Activated CD8-positive, alpha-beta memory T cell treated with anti-CD3 and anti-CD28 coated beads, Interleukin-2, amount 10 ng/mL, durations not matched to agents 7 days and 5 days (primary cell): ENCODE results near the gene SRRM3. TPM values are rescaled to one million over a fixed set of nuclear protein-coding genes. Genes with fewer than 3 reads are reported as not detected.
"Not testable (repeated sequence)": the region's sequence is repeated elsewhere in the genome, so short reads cannot be mapped to it uniquely, and the experiment has no call there.

ENCODE experiments used
- ATAC-seq: fragments of 150-1000 bp; cut with Tn5 transposase; one replicate; pipeline ENCODE4 v1.10.0; 2021; ENCODE audit warnings: moderate library complexity
- CTCF ChIA-PET: fragments of 350-600 bp; sonication (Branson Sonifier 250); formaldehyde crosslinking; loops from one replicate; lab custom pipeline; 2021; ENCODE audit warnings: antibody characterized with exemption; lab: Charles Lee
- DNase-seq: peaks from one replicate; pipeline ENCODE4 v3.0.0-alpha.2; 2020
- H3K27ac Mint-ChIP-seq: one replicate; pipeline ENCODE4 v1.8.0; 2021; ENCODE audit warnings: mild to moderate bottlenecking, mixed read lengths
- H3K27me3 Mint-ChIP-seq: one replicate; pipeline ENCODE4 v1.8.0; 2021; ENCODE audit warnings: mixed read lengths
- H3K36me3 Mint-ChIP-seq: one replicate; pipeline ENCODE4 v1.8.0; 2021; ENCODE audit warnings: mild to moderate bottlenecking, mixed read lengths
- H3K4me1 Mint-ChIP-seq: one replicate; pipeline ENCODE4 v1.8.0; 2021; ENCODE audit warnings: mixed read lengths
- H3K4me3 Mint-ChIP-seq: one replicate; pipeline ENCODE4 v1.8.0; 2021; ENCODE audit warnings: mild to moderate bottlenecking, moderate library complexity, mixed read lengths
- H3K9me3 Mint-ChIP-seq: one replicate; pipeline ENCODE4 v1.8.0; 2022; ENCODE audit warnings: low read depth, mixed read lengths
- total RNA-seq, 2 experiments: library from RNA; stranded (reverse); gene quantifications; one replicate each; pipeline ENCODE4 v1.2.3, GENCODE V29; 2021

The SRRM3 gene
- total RNA-seq, 2 experiments from 2014 or later, result 0.09 TPM; not detected in 1

- DNase-seq (peak; percentile 96), ATAC-seq (peak; percentile 97)
- Mint-ChIP-seq H3K9me3 (no peaks in the 10 kb centered on the region), H3K4me1 (peaks cover 9% of the 10 kb centered on the region), H3K36me3 (no peaks in the 10 kb centered on the region), H3K27ac (peak overlapping the region; percentile 89), H3K4me3 (peak overlapping the region; percentile 83), H3K27me3 (no peaks in the 10 kb centered on the region)
- CTCF ChIA-PET, result interaction anchor here (1.0 to 5.1 kb wide), 5 partner anchors 10 to 149 kb away, joined by 3 to 31 read pairs (median 9); no protein-coding TSS in a partner anchor
Measured at GRCh38 chr7:76166404-76167255, 35.1 kb upstream of the SRRM3 start.

GRCh38 chr7:76173566-76174205 is 28.0 kb upstream of the SRRM3 start:
- DNase-seq, result no peak
- CTCF ChIA-PET, result no interaction called here
- H3K27ac Mint-ChIP-seq, result no peak overlapping the region

GRCh38 chr7:76176951-76177350 is 24.7 kb upstream of the SRRM3 start:
- not testable (repeated sequence) for H3K9me3 Mint-ChIP-seq, H3K4me1 Mint-ChIP-seq

More at GRCh38 chr7:76173566-76174205, 28.0 kb upstream of the SRRM3 start:
- Mint-ChIP-seq H3K27me3 (no peaks in the 10 kb centered on the region), H3K4me1 (peaks cover 8% of the 10 kb centered on the region), H3K4me3 (no peak overlapping the region), H3K9me3 (no peaks in the 10 kb centered on the region), H3K36me3 (no peaks in the 10 kb centered on the region)
- ATAC-seq, result no peak

GRCh38 chr7:76179686-76180085 is 22.0 kb upstream of the SRRM3 start:
- CTCF ChIA-PET, result interaction anchor here (1.3 to 4.6 kb wide), 4 partner anchors 71 to 135 kb away, joined by 3 to 143 read pairs (median 37); no protein-coding TSS in a partner anchor
- H3K27ac Mint-ChIP-seq, result no peak overlapping the region
- no peaks in the 10 kb centered on the region for H3K36me3 Mint-ChIP-seq
- no peak overlapping the region for H3K4me3 Mint-ChIP-seq
- no peak for ATAC-seq
- H3K27me3 Mint-ChIP-seq, result no peaks in the 10 kb centered on the region
- peaks cover 6% of the 10 kb centered on the region for H3K4me1 Mint-ChIP-seq
- no peak for DNase-seq
- H3K9me3 Mint-ChIP-seq, result no peaks in the 10 kb centered on the region

More at GRCh38 chr7:76176951-76177350, 24.7 kb upstream of the SRRM3 start:
- not testable (repeated sequence) for DNase-seq, H3K27me3 Mint-ChIP-seq, H3K4me3 Mint-ChIP-seq, H3K36me3 Mint-ChIP-seq, ATAC-seq, H3K27ac Mint-ChIP-seq
- CTCF ChIA-PET, result interaction anchor here (1.1 to 4.6 kb wide), 6 partner anchors 9 to 138 kb away, joined by 3 to 143 read pairs (median 20); partner anchors contain the start of gene SRRM3

GRCh38 chr7:76182225-76182960 is 19.3 kb upstream of the SRRM3 start:
- CTCF ChIA-PET, result interaction anchor here (1.0 kb wide), 1 partner anchor 82 kb away, joined by 3 read pairs; no protein-coding TSS in a partner anchor
- no peaks in the 10 kb centered on the region for H3K9me3 Mint-ChIP-seq
- no peak for DNase-seq

GRCh38 chr7:76185187-76185896 is 16.4 kb upstream of the SRRM3 start:
- DNase-seq, result no peak
- CTCF ChIA-PET, result interaction anchor here (0.6 kb wide), 1 partner anchor 78 kb away, joined by 3 read pairs; no protein-coding TSS in a partner anchor
- Mint-ChIP-seq H3K9me3 (no peaks in the 10 kb centered on the region), H3K4me1 (no peaks in the 10 kb centered on the region), H3K27me3 (no peaks in the 10 kb centered on the region), H3K27ac (no peak overlapping the region), H3K36me3 (no peaks in the 10 kb centered on the region), H3K4me3 (no peak overlapping the region)
- ATAC-seq, result no peak

More at GRCh38 chr7:76182225-76182960, 19.3 kb upstream of the SRRM3 start:
- H3K4me1 Mint-ChIP-seq, result peaks cover 6% of the 10 kb centered on the region
- H3K4me3 Mint-ChIP-seq, result no peak overlapping the region
- no peak for ATAC-seq
- H3K36me3 Mint-ChIP-seq, result no peaks in the 10 kb centered on the region
- no peaks in the 10 kb centered on the region for H3K27me3 Mint-ChIP-seq
- no peak overlapping the region for H3K27ac Mint-ChIP-seq

- Mint-ChIP-seq H3K4me1 (no peaks in the 10 kb centered on the region), H3K27me3 (no peaks in the 10 kb centered on the region), H3K9me3 (no peaks in the 10 kb centered on the region), H3K27ac (no peak overlapping the region), H3K36me3 (no peaks in the 10 kb centered on the region), H3K4me3 (no peak overlapping the region)
- CTCF ChIA-PET, result interaction anchor here (1.3 to 1.9 kb wide), 2 partner anchors 9 to 127 kb away, joined by 4 to 9 read pairs; no protein-coding TSS in a partner anchor
- DNase-seq (no peak), ATAC-seq (no peak)
Measured at GRCh38 chr7:76187272-76187671, 14.4 kb upstream of the SRRM3 start.

- no peaks in the 10 kb centered on the region for H3K4me1 Mint-ChIP-seq
- no peaks in the 10 kb centered on the region for H3K27me3 Mint-ChIP-seq
- CTCF ChIA-PET, result no interaction called here
- DNase-seq (no peak), ATAC-seq (no peak)
- no peak overlapping the region for H3K27ac Mint-ChIP-seq
- H3K9me3 Mint-ChIP-seq, result no peaks in the 10 kb centered on the region
- no peak overlapping the region for H3K4me3 Mint-ChIP-seq
- H3K36me3 Mint-ChIP-seq, result no peaks in the 10 kb centered on the region
Measured at GRCh38 chr7:76189276-76189675, 12.4 kb upstream of the SRRM3 start.

- Mint-ChIP-seq H3K4me1 (no peaks in the 10 kb centered on the region), H3K9me3 (no peaks in the 10 kb centered on the region), H3K36me3 (no peaks in the 10 kb centered on the region), H3K4me3 (no peak overlapping the region), H3K27me3 (no peaks in the 10 kb centered on the region), H3K27ac (no peak overlapping the region)
- CTCF ChIA-PET, result no interaction called here
- ATAC-seq (no peak), DNase-seq (no peak)
Measured at GRCh38 chr7:76191783-76192240, 9.9 kb upstream of the SRRM3 start.

- CTCF ChIA-PET, result interaction anchor here (1.1 to 1.2 kb wide), 2 partner anchors 9 to 15 kb away, joined by 3 to 4 read pairs; partner anchors contain the start of gene SRRM3
- no peak overlapping the region for H3K27ac Mint-ChIP-seq
- H3K9me3 Mint-ChIP-seq, result no peaks in the 10 kb centered on the region
Measured at GRCh38 chr7:76193466-76193865, 8.2 kb upstream of the SRRM3 start.

GRCh38 chr7:76193883-76194282 is 7.8 kb upstream of the SRRM3 start:
- H3K4me1 Mint-ChIP-seq, result no peaks in the 10 kb centered on the region
- no peak overlapping the region for H3K27ac Mint-ChIP-seq
- DNase-seq, result no peak
- H3K27me3 Mint-ChIP-seq, result no peaks in the 10 kb centered on the region
- no peak for ATAC-seq
- H3K9me3 Mint-ChIP-seq, result no peaks in the 10 kb centered on the region
- CTCF ChIA-PET, result interaction anchor here (1.2 kb wide), 1 partner anchor 16 kb away, joined by 4 read pairs; no protein-coding TSS in a partner anchor
- no peak overlapping the region for H3K4me3 Mint-ChIP-seq
- H3K36me3 Mint-ChIP-seq, result no peaks in the 10 kb centered on the region

More at GRCh38 chr7:76193466-76193865, 8.2 kb upstream of the SRRM3 start:
- Mint-ChIP-seq H3K4me3 (no peak overlapping the region), H3K4me1 (no peaks in the 10 kb centered on the region), H3K27me3 (no peaks in the 10 kb centered on the region), H3K36me3 (no peaks in the 10 kb centered on the region)
- no peak for ATAC-seq
- no peak for DNase-seq

- no peak for ATAC-seq
- Mint-ChIP-seq H3K4me3 (no peak overlapping the region), H3K27me3 (no peaks in the 10 kb centered on the region), H3K4me1 (no peaks in the 10 kb centered on the region), H3K27ac (no peak overlapping the region), H3K9me3 (no peaks in the 10 kb centered on the region), H3K36me3 (no peaks in the 10 kb centered on the region)
- no peak for DNase-seq
- CTCF ChIA-PET, result no interaction called here
Measured at GRCh38 chr7:76196786-76197185, 4.9 kb upstream of the SRRM3 start.
